Transverse colon (tissue), 4 donors: ENCODE data around the gene B9D1. TPM values are rescaled to one million over a fixed set of nuclear protein-coding genes. Genes with fewer than 3 reads are reported as not detected.
A peak's percentile ranks its signal among the peaks of the same experiment; 100 is the strongest.

Experiments
- DNase-seq: peaks from one replicate; pipeline ENCODE4 v3.0.0-alpha.2; 2019
- H3K27ac ChIP-seq, 4 donors: fragments of 200-600 bp; sonication (generic); 2 replicates each; pipeline ENCODE4 v1.5.1; 2016 to 2018; ENCODE audit warnings: inconsistent platforms in 4 of 4
- H3K27me3 ChIP-seq: fragments of 200-600 bp; sonication (generic); 2 replicates; pipeline ENCODE4 v1.5.1; 2017; ENCODE audit warnings: inconsistent platforms
- H3K36me3 ChIP-seq, 4 donors: fragments of 200-600 bp; sonication (generic); 2 replicates each; pipeline ENCODE4 v1.5.1; 2017 to 2019; ENCODE audit warnings: inconsistent platforms in 4 of 4
- H3K4me1 ChIP-seq, 4 donors: fragments of 200-600 bp; sonication (generic); 2 replicates each; pipeline ENCODE4 v1.5.1; 2017 to 2020; ENCODE audit warnings: inconsistent platforms in 4 of 4
- H3K4me3 ChIP-seq, 4 donors: fragments of 200-600 bp; sonication (generic); 1 replicate in 1 of 4; 2 replicates in 3 of 4; pipeline versions ENCODE4 v1.5.1 to v1.6.1; 2017 to 2019; ENCODE audit warnings: inconsistent platforms in 4 of 4
- H3K9me3 ChIP-seq, 2 donors: fragments of 200-600 bp; sonication (generic); 2 replicates each; pipeline ENCODE4 v1.5.1; 2017 to 2019; ENCODE audit warnings: inconsistent platforms in 2 of 2
- EP300 ChIP-seq: sonication (generic); formaldehyde crosslinking; IDR thresholded peaks from one replicate; pipeline ENCODE4 v1.6.1; 2017; ENCODE audit warnings: antibody characterized with exemption, low read depth
- POLR2A ChIP-seq: fragments of 450-650 bp; IDR thresholded peaks from one replicate; pipeline ENCODE4 v1.6.1; 2016; ENCODE audit warnings: antibody characterized with exemption, mild to moderate bottlenecking, moderate library complexity
- POLR2AphosphoS5 ChIP-seq, 3 donors: sonication (generic); formaldehyde crosslinking; IDR thresholded peaks; one replicate each; pipeline ENCODE4 v1.6.1; 2016; ENCODE audit warnings: antibody characterized with exemption in 3 of 3
- WGBS, 2 donors: methylation state at CpG; one replicate each; pipeline ENCODE4 v1.1.5; 2018; ENCODE audit warnings: low coverage in 1 of 2; 5-methylcytosine and 5-hydroxymethylcytosine counted together
- in situ Hi-C, 4 donors: fragments of 200-750 bp; cut with MboI; loops; one replicate each; pipeline versions ENCODE4 v1.15.0 to v1.15.1; 2017; ENCODE audit warnings: low sequenced_read_pairs in 3 of 4, low pct_ligation_motif_present in 1 of 4, low pct_unique_long_range_greater_than_20kb in 1 of 4
- intact Hi-C: fragments of 100-400 bp; cut with DNase I; formaldehyde crosslinking; loops from one replicate; pipeline ENCODE4 v1.15.1; 2023; ENCODE audit warnings: low total_unique reads
- total RNA-seq, 4 donors: library from RNA; depleted of rRNA; stranded (reverse); fragments of >200 nt; gene quantifications; one replicate each; pipeline ENCODE4 v1.1.0, GENCODE V29; 2016
- TF ChIP-seq, protein P1 (sequence below), 5 experiments: fragments of 200-600 bp in 3 of 5; fragments of 450-650 bp in 2 of 5; sonication (generic) in 3 of 5; IDR thresholded peaks; 1 replicate in 2 of 5; 2 replicates in 3 of 5; pipeline ENCODE4 v1.5.1; 2016 to 2017; ENCODE audit warnings: antibody characterized with exemption in 5 of 5, inconsistent platforms in 3 of 5, mild to moderate bottlenecking in 2 of 5, moderate library complexity in 1 of 5

B9D1 gene
- total RNA-seq, 4 donors from 2014 or later: 6.0 to 17.6 (median 9.5) TPM

- Histone ChIP-seq H3K4me1 (peaks cover under 1 to 14% (median 9%) of the 10 kb centered on the region in 4 donors), H3K36me3 (no peaks in the 10 kb centered on the region), H3K27me3 (no peaks in the 10 kb centered on the region), H3K9me3 (no peaks in the 10 kb centered on the region), H3K4me3 (no peak overlapping the region), H3K27ac (no peak overlapping the region)
- intact Hi-C loops: no loop called here
- WGBS, 2 donors: 77 to 80% methylated on average over 5 to 7 of the region's 7 CpGs
- DNase-seq: no peak
- TF ChIP-seq POLR2A: no peak
- no peak for TF ChIP-seq POLR2AphosphoS5 (IDR thresholded peaks at IDR 0.05)
- TF ChIP-seq, protein P1, sequence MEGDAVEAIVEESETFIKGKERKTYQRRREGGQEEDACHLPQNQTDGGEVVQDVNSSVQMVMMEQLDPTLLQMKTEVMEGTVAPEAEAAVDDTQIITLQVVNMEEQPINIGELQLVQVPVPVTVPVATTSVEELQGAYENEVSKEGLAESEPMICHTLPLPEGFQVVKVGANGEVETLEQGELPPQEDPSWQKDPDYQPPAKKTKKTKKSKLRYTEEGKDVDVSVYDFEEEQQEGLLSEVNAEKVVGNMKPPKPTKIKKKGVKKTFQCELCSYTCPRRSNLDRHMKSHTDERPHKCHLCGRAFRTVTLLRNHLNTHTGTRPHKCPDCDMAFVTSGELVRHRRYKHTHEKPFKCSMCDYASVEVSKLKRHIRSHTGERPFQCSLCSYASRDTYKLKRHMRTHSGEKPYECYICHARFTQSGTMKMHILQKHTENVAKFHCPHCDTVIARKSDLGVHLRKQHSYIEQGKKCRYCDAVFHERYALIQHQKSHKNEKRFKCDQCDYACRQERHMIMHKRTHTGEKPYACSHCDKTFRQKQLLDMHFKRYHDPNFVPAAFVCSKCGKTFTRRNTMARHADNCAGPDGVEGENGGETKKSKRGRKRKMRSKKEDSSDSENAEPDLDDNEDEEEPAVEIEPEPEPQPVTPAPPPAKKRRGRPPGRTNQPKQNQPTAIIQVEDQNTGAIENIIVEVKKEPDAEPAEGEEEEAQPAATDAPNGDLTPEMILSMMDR (IDR thresholded peaks at IDR 0.05): no peak
- in situ Hi-C loops: no loop called here
Measured at GRCh38 chr17:19341211-19341631, 21.3 kb downstream of the B9D1 start.

GRCh38 chr17:19339341-19339815 lies 23.1 kb downstream of the B9D1 start:
- Histone ChIP-seq H3K27ac (no peak overlapping the region), H3K9me3 (no peaks in the 10 kb centered on the region), H3K36me3 (no peaks in the 10 kb centered on the region), H3K27me3 (no peaks in the 10 kb centered on the region), H3K4me3 (no peak overlapping the region), H3K4me1 (peaks cover 0 to 9% (median 2%) of the 10 kb centered on the region in 4 donors)
- 64% methylated on average over 2 of the region's 2 CpGs; no CpG with 5 or more reads in 1 of the 2 donors for WGBS, 2 donors
- in situ Hi-C loops: no loop called here
- no peak for DNase-seq
- intact Hi-C loops: no loop called here
- no peak for TF ChIP-seq EP300
- no peak for TF ChIP-seq POLR2AphosphoS5 (IDR thresholded peaks at IDR 0.05)
- TF ChIP-seq, protein P1 (IDR thresholded peaks at IDR 0.05): no peak
- no peak for TF ChIP-seq POLR2A

- DNase-seq: peak; percentile 73
- TF ChIP-seq POLR2A (no peak), POLR2AphosphoS5 (IDR thresholded peaks at IDR 0.05) (no peak), EP300 (no peak)
- TF ChIP-seq, protein P1 (IDR thresholded peaks at IDR 0.05): peak; percentile 55 to 91 (median 71)
- in situ Hi-C loops: no loop called here
Measured at GRCh38 chr17:19338031-19338990, 24.2 kb downstream of the B9D1 start.

GRCh38 chr17:19337712-19338023 lies 24.9 kb downstream of the B9D1 start:
- Histone ChIP-seq H3K4me1 (peaks cover 0 to 6% (median 0%) of the 10 kb centered on the region in 4 donors), H3K27ac (no peak overlapping the region), H3K4me3 (no peak overlapping the region), H3K9me3 (no peaks in the 10 kb centered on the region), H3K36me3 (no peaks in the 10 kb centered on the region), H3K27me3 (no peaks in the 10 kb centered on the region)
- in situ Hi-C loops (no loop called here), intact Hi-C loops (no loop called here)
- no peak for TF ChIP-seq POLR2AphosphoS5 (IDR thresholded peaks at IDR 0.05)
- no peak for TF ChIP-seq POLR2A
- TF ChIP-seq EP300: no peak
- TF ChIP-seq, protein P1 (IDR thresholded peaks at IDR 0.05): no peak
- no peak for DNase-seq
- 81% methylated on average over 2 of the region's 2 CpGs; no CpG with 5 or more reads in 1 of the 2 donors for WGBS, 2 donors

More at GRCh38 chr17:19338031-19338990, 24.2 kb downstream of the B9D1 start:
- no peak overlapping the region for H3K27ac ChIP-seq
- peaks cover 0 to 6% (median 0%) of the 10 kb centered on the region in 4 donors for H3K4me1 ChIP-seq
- 69 to 83% methylated on average over 2 to 7 of the region's 7 CpGs for WGBS, 2 donors
- H3K36me3 ChIP-seq: no peaks in the 10 kb centered on the region
- H3K27me3 ChIP-seq: no peaks in the 10 kb centered on the region
- intact Hi-C loops: no loop called here
- no peak overlapping the region for H3K4me3 ChIP-seq
- H3K9me3 ChIP-seq: no peaks in the 10 kb centered on the region
